Gastroesophageal sphincter (tissue), 3 donors: ENCODE measurements around the gene STX8.

Experiments used
- CTCF ChIP-seq, 4 experiments: fragments of 200-600 bp in 2 of 4; fragments of 450-650 bp in 2 of 4; sonication (generic) in 1 of 4; IDR thresholded peaks; one replicate each; pipeline ENCODE4 v1.5.1; 2017 to 2019; ENCODE audit warnings: antibody characterized with exemption in 4 of 4, mild to moderate bottlenecking in 2 of 4, moderate library complexity in 2 of 4
- EP300 ChIP-seq: sonication (generic); formaldehyde crosslinking; IDR thresholded peaks from one replicate; pipeline ENCODE4 v1.6.1; 2017; ENCODE audit warnings: antibody characterized with exemption, mild to moderate bottlenecking
- POLR2A ChIP-seq, 2 donors: fragments of 450-650 bp; IDR thresholded peaks; one replicate each; pipeline ENCODE4 v1.6.1; 2017; ENCODE audit warnings: antibody characterized with exemption in 2 of 2, mild to moderate bottlenecking in 2 of 2, moderate library complexity in 1 of 2

- TF ChIP-seq CTCF (IDR thresholded peaks at IDR 0.05): no peak
- TF ChIP-seq EP300: no peak
- no peak for TF ChIP-seq POLR2A (IDR thresholded peaks at IDR 0.05)
Measured at GRCh38 chr17:9568004-9568403, 7.6 kb downstream of the STX8 start.
